SIG-M5 (cell line): ENCODE results near the gene MYH6.
"Not testable (repeated sequence)": the region's sequence is repeated elsewhere in the genome, so short reads cannot be mapped to it uniquely, and the experiment has no call there.

Experiments
- DNase-seq: peaks from one replicate; lab custom pipeline; 2025; lab: John Stamatoyannopoulos, UW

The MYH6 gene

GRCh38 chr14:23414254-23414653, 6.2 kb upstream of the MYH6 start:
- no peak for DNase-seq

- no peak for DNase-seq
Observed at GRCh38 chr14:23413681-23414080, 5.6 kb upstream of the MYH6 start.

GRCh38 chr14:23411563-23412525, 3.8 kb upstream of the MYH6 start:
- DNase-seq = no peak

GRCh38 chr14:23409966-23410635, 2.0 kb upstream of the MYH6 start:
- DNase-seq = no peak

DNA sequence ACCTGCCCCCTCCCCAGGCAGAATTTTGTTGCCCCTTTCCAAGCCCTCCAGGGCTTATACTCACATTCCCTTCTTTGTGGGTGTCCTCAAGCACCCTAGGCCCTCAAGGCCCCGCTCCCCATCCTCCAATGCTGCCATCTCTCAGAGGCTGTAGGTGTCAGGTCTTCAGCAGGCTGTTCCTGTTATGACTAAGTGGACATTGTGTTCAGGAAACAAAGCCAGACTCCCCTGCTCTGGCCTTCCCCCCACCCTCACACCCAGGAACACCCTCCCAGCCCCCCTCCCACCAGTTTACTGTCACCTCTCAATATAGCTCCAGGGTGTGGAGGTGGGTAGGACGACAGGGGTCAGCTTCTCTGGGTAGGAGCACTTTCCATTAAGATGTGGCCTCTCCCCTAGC, 1.4 kb upstream of the MYH6 start:
- DNase-seq = no peak

DNA sequence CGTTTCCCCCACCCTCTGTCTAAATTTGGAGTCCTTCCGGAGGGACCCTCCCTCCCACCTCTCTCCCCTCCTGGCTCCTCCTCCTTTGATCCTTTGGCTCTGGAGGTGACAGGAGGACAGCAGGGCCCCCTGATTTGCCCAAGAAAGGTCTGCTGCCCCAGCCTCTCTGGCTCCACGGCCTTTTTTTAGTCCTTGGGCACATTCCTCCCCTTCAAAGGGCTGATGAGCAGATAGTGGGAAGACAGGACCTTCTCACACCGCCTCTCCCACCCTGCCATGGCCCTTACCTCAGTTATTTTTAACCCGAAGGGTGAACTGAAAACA, 196 bp upstream of the MYH6 start:
- no peak for DNase-seq

- DNase-seq = no peak
Observed at GRCh38 chr14:23406725-23407355, 1.2 kb downstream of the MYH6 start.

DNA sequence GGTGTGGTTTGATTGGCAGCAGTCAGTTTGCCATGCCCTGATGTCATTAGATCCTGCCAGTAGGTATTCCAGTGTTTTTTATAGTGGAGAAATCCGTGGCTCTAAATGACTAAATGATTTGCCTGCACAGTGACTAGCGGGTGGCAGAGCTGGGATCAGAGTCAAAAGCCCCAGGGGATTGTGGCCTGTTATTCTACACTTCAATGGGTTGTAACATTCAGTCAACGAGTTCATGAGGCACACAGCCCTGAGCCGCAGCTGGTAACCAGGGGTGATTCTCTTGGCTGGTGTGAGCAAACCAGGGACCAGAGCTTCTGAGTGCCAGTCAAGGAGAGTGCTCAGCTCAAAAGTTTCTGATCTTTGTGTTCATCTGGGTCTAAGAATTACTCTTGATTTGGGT, 1.8 kb downstream of the MYH6 start:
- DNase-seq = no peak

GRCh38 chr14:23405516-23406025, 2.5 kb downstream of the MYH6 start:
- DNase-seq = no peak

DNA sequence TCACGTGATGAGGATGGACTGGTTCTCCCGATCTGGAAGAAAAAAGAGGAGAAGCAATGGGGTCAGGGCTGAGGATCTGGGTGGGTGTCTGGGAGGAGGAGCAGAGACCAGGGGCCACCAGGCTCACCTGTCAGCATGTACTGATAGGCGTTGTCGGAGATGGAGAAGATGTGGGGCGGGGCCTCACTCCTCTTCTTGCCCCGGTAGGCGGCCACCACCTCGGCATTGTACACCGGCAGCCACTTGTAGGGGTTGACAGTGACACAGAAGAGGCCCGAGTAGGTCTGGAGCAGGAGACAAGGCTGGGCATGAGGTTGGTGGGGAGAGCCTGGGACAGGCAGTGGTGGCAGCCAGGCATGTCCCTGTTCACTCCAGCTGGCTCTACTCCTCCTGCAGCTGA, 3.0 kb downstream of the MYH6 start:
- DNase-seq = no peak

DNA sequence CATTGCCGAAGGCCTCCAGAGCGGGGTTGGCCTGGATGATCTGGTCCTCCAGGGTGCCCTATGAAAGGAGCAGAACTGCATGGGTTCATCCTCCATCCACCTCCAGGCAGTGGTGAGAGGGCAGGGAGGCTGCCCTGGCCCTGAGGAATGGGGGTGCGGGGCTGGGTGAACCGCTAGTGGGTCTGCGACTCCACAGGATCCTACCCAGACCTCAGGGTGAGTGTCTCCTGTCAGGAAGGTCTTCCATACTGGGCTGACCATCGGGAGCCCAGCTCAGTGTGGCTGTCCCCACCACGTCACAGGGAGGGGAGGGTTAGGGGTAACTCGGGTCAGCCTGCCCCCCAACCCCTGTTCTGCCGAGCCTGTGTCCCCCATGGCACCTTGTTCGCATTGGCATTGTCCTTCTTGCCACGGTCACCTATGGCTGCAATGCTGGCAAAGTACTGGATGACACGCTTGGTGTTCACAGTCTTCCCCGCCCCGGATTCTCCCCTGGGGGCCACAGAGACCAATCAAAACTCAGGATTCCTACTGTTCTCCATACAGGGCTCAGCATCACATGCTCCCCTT, 3.7 kb downstream of the MYH6 start:
- no peak for DNase-seq

GRCh38 chr14:23403908-23404307, 4.2 kb downstream of the MYH6 start:
- DNase-seq = no peak

GRCh38 chr14:23403139-23403438, 5.0 kb downstream of the MYH6 start:
- DNase-seq = no peak

DNA sequence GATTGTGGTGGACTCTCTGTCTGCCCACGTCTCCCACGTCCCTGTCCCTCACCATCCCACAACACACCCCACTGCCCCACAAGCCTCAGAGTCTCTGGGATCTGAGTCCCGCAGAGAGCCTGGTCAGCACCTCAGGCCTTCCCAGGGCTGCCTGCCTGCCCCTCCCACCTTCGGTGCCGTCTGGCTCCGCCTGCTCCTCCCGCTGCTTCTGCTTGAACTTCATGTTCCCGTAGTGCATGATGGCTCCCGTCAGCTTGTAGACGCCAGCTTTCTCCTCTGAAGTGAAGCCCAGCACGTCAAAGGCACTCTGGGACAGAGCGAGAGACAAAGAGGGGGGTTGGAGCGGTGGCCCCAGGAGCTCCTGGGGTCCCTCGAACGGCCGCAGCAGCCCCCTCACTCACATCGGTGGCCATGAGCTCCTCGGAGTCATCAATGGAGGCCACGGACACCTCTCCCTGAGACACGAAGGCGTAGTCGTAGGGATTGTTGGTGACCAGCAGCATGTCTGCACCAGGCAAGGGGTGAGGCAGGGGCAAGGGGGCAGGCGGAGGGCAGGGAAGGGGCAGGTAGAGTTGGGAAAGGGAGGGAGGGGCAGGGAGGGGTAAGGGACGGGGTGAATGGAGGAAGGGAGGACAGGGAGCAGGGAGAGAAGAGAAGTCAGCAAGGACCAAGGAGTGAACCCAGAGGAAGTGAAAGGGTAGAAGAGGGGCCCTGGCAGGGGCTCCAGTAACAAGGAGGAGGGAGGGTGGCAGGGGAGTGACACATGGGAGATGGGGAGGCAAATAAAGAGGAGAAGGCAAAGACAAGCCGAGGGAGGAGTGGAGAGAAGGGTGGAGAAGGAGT, 5.6 kb downstream of the MYH6 start:
- no peak for DNase-seq

GRCh38 chr14:23401291-23401690, 6.8 kb downstream of the MYH6 start:
- peak; percentile 12 for DNase-seq

DNA sequence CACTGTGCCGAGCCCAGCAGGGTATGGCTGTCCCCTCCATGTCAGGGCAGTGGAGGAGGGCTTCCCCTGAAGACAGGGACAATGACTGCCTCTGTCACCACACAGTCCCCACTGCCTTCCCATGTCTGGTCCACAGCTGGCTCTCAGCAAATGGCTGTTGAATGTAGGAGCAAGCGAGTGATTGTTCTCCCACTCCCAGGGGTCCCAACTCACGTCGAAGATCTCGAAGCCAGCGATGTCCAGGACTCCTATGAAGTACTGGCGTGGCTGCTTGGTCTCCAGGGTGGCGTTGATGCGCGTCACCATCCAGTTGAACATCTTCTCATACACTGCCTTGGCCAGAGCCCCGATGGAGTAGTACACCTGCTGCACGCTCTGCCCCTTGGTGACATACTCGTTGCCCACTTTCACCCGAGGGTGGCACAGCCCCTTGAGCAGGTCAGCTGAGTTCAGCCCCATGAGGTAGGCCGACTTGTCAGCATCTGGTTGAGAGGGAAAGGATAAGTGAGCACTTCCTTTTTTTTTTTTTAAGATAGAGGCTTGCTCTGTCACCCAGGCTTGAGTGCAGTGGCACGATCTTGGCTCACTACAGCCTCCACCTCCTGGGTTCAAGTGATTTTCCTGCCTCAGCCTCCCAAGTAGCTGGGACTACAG, 7.5 kb downstream of the MYH6 start:
- DNase-seq = not testable (repeated sequence)

DNA sequence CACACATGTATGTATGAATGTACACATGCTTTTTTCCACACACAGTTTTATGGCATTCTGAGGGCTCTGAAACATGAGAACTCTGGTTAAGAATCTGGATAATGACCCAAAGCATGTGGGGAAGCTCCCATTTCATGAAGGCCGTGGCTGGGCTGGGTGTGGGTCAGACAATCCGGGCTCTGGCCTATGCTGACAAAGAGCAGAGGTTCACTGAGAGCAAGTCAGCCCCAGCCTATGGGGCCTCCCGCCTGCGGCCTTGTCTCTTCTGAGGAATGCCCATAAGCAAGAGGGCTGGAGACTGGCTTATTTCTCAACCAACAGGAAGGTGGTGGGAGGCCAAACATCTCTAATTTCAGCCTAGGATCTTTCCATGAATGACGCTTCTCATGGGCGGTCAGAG, 8.5 kb downstream of the MYH6 start:
- no peak for DNase-seq

- DNase-seq = no peak
Observed at GRCh38 chr14:23399136-23399535, 8.9 kb downstream of the MYH6 start.

DNA sequence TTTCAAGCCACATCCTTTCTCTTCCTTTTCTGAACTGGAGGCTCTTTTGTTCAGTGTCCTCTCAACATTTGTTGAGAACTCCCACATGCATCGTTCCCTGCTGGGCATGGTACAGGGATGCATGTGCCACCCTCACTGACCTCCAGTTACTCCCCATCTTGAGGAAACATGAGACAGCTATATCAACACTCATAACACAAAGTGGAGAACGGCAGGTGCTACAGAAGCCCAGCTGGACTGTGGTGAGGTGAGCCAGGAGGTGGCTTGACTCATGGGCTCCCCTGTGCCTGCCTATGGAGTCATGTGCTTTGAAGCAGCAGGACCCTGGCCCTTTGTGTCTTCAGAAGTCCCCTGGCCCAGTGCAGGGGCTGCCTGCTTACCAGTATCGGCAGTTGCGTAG, 9.7 kb downstream of the MYH6 start:
- DNase-seq = no peak

DNA sequence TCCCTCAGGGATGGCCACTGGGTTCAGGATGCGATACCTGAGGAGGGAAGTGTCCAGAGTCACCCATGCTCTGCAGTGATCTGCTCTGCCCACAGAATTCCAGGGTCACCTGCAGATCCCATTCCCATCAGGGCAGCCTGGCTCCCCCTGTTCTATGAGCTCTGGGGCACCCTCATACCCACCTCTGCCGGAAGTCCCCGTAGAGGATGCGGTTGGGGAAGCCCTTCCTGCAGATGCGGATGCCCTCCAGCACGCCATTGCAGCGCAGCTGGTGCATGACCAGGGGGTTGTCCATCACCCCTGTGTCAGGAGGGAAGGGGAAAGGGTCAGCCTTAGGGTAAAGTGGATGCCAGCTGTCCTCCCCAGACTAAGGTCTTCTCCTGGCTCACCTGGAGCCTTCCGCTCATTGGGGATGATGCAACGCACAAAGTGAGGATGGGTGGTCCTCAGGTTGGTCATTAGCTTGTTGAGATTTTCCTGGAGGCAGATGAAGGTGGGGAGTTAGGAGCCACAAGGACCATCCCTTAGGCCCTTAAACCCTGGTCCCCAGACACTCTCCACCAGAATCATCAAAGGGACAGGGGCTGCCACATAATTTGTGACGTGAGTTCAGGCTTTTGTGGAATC, 11.2 kb downstream of the MYH6 start:
- no peak for DNase-seq

- DNase-seq = no peak
Observed at GRCh38 chr14:23396126-23396525, 11.9 kb downstream of the MYH6 start.
